ENCODE results near the gene OR52D1. TPM values are rescaled to one million over a fixed set of nuclear protein-coding genes. Genes with fewer than 3 reads are reported as not detected.

OR52D1 gene
- total and polyA plus RNA-seq, 9 of the 15 experiments (the other 6 are each of a cell fraction or from before 2014, with no cell fraction given) = 0.14 to 1.3 (median 0.97) TPM; not detected in 6

- TF ChIP-seq L3MBTL2 (IDR thresholded peaks at IDR 0.05) (0 out of 2 replicates have a peak, but pooled peaks have one; percentile 9), HBP1 (CRISPR knock-in tag; IDR thresholded peaks at IDR 0.05) (0 out of 2 replicates have a peak, but pooled peaks have one; percentile 7), ZNF277 (CRISPR knock-in tag; IDR thresholded peaks at IDR 0.05; ENCODE audit: borderline replicate concordance) (no peak), BMI1 (IDR thresholded peaks at IDR 0.05; ENCODE audit: low read length) (no peak), PRMT5 (CRISPR knock-in tag; IDR thresholded peaks at IDR 0.05) (no peak), JUNB (CRISPR knock-in tag; conservative IDR thresholded peaks at IDR 0.05) (no peak), ZBTB5 (IDR thresholded peaks at IDR 0.05) (no peak), CGGBP1 (CRISPR knock-in tag; IDR thresholded peaks at IDR 0.05) (no peak), POLR2A (conservative IDR thresholded peaks at IDR 0.05) (peak; percentile 23; the same call in 1 of the 2 replicates), ZKSCAN8 (CRISPR knock-in tag; IDR thresholded peaks at IDR 0.05) (no peak), HIVEP1 (CRISPR knock-in tag; IDR thresholded peaks at IDR 0.05) (no peak), ZNF280B (CRISPR knock-in tag; IDR thresholded peaks at IDR 0.05) (no peak), ZMIZ1 (IDR thresholded peaks at IDR 0.05; ENCODE audit: low read depth in 2 of 2, low read length in 2 of 2) (0 out of 4 replicates have a peak, but pooled peaks of 1 of the 2 experiments have one; percentile 35), FOXK2 (conservative IDR thresholded peaks at IDR 0.05 in 1 of 2, IDR thresholded peaks at IDR 0.05 in 1 of 2; ENCODE audit: low read depth in 2 of 2) (0 out of 4 replicates have a peak, but pooled peaks have one; percentile 23 to 35), PHF20 (IDR thresholded peaks at IDR 0.05; ENCODE audit: partially characterized antibody) (no peak), E2F5 (CRISPR knock-in tag; IDR thresholded peaks at IDR 0.05) (no peak), PPARD (CRISPR knock-in tag; IDR thresholded peaks at IDR 0.05) (no peak)
These were observed 16.0 kb downstream of the OR52D1 start (continued) for GRCh38 chr11:5504403-5504921.

Data from K562 (cell line).